Activated CD4-positive, alpha-beta T cell treated with anti-CD3 and anti-CD28 coated beads for 36 hours (primary cell): ENCODE results near the gene CCT4. TPM values are rescaled to one million over a fixed set of nuclear protein-coding genes. Genes with fewer than 3 reads are reported as not detected.
"Not testable (repeated sequence)": the region's sequence is repeated elsewhere in the genome, so short reads cannot be mapped to it uniquely, and the experiment has no call there.

Source experiments
- ATAC-seq: fragments of 200-7000 bp; cut with Tn5 transposase; one replicate; pipeline ENCODE4 v1.10.0; 2021; ENCODE audit warnings: mild to moderate bottlenecking, moderate library complexity
- CTCF ChIA-PET: fragments of 350-600 bp; sonication (Branson Sonifier 250); formaldehyde crosslinking; loops from one replicate; lab custom pipeline; 2021; ENCODE audit warnings: antibody characterized with exemption; lab: Charles Lee
- POLR2A ChIA-PET: fragments of 350-600 bp; sonication (Branson Sonifier 250); formaldehyde crosslinking; loops from one replicate; lab custom pipeline; 2021; ENCODE audit warnings: antibody characterized with exemption, inconsistent platforms; lab: Charles Lee
- DNase-seq: peaks from one replicate; pipeline ENCODE4 v3.0.0-alpha.2; 2020
- H3K27ac Mint-ChIP-seq: one replicate; pipeline ENCODE4 v1.8.0; 2021; ENCODE audit warnings: mixed read lengths
- H3K27me3 Mint-ChIP-seq: one replicate; pipeline ENCODE4 v1.8.0; 2021; ENCODE audit warnings: mixed read lengths
- H3K36me3 Mint-ChIP-seq: one replicate; pipeline ENCODE4 v1.8.0; 2021; ENCODE audit warnings: low read depth, mixed read lengths
- H3K4me1 Mint-ChIP-seq: one replicate; pipeline ENCODE4 v1.8.0; 2021; ENCODE audit warnings: mixed read lengths
- H3K4me3 Mint-ChIP-seq: one replicate; pipeline ENCODE4 v1.8.0; 2021; ENCODE audit warnings: mild to moderate bottlenecking, moderate library complexity, mixed read lengths
- H3K9me3 Mint-ChIP-seq: one replicate; pipeline ENCODE4 v1.8.0; 2021; ENCODE audit warnings: low read depth, mixed read lengths
- intact Hi-C, 2 experiments: fragments of 100-400 bp; cut with DNase I in 1 of 2; cut with micrococcal nuclease in 1 of 2; formaldehyde crosslinking; loops; one replicate each; pipeline versions ENCODE4 v1.14.2 to v1.15.1; 2022 to 2024; cut with DNase I, micrococcal nuclease
- total RNA-seq, 2 experiments: library from RNA; stranded (reverse); gene quantifications; one replicate each; pipeline ENCODE4 v1.2.3, GENCODE V29; 2021

The CCT4 gene
- total RNA-seq, 2 experiments from 2014 or later = 255 to 373 TPM

- POLR2A ChIA-PET = no interaction called here
These were observed 9.7 kb downstream of the CCT4 start for GRCh38 chr2:61878761-61879160.

GRCh38 chr2:61877571-61878245, 10.7 kb downstream of the CCT4 start:
- ATAC-seq = no peak
- Mint-ChIP-seq H3K36me3 (peaks cover 60% of the 10 kb centered on the region), H3K4me1 (peaks cover 2% of the 10 kb centered on the region), H3K27ac (no peak overlapping the region), H3K27me3 (no peaks in the 10 kb centered on the region), H3K4me3 (no peak overlapping the region), H3K9me3 (no peaks in the 10 kb centered on the region)
- CTCF ChIA-PET = interaction anchor here (0.6 kb wide), 2 partner anchors 9 to 18 kb away, joined by 3 to 4 read pairs; no protein-coding TSS in a partner anchor
- DNase-seq = no peak
- POLR2A ChIA-PET = no interaction called here
- intact Hi-C loops = loop anchor here in 1 of 2 experiments (5.0 kb wide), 1 partner anchor 385 kb away; no protein-coding TSS in a partner anchor

More at GRCh38 chr2:61878761-61879160, 9.7 kb downstream of the CCT4 start:
- DNase-seq (no peak), ATAC-seq (no peak)
- Mint-ChIP-seq H3K4me3 (no peak overlapping the region), H3K9me3 (no peaks in the 10 kb centered on the region), H3K27ac (no peak overlapping the region), H3K4me1 (peaks cover 2% of the 10 kb centered on the region), H3K27me3 (no peaks in the 10 kb centered on the region), H3K36me3 (peaks cover 64% of the 10 kb centered on the region)
- intact Hi-C loops = loop anchor here in 1 of 2 experiments (5.0 kb wide), 1 partner anchor 386 kb away; no protein-coding TSS in a partner anchor
- CTCF ChIA-PET = interaction anchor here (0.6 kb wide), 2 partner anchors 19 to 349 kb away, joined by 3 to 4 read pairs; no protein-coding TSS in a partner anchor

DNA sequence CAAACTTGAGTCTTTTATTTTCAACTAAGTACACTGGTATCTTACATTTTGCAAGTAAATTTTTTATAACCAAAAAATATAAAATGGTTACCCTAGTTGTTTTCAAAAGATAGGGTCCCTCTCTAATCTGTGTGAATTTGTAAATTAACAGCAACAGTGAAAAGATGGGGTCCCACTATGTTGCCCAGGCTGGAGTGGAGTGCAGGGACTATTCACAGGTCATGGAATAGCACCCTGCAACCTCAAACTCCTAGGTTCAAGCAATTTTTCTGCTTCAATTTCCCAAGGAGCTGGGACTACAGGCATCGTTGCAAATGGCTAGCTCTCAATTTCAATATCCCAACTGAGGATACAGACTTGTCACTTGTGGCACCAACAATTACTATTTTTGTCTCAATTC, 12.1 kb downstream of the CCT4 start:
- H3K36me3 Mint-ChIP-seq = peaks cover 59% of the 10 kb centered on the region
- CTCF ChIA-PET = no interaction called here
- DNase-seq = no peak
- intact Hi-C loops = loop anchor here in 1 of 2 experiments (5.0 kb wide), 1 partner anchor 384 kb away; no protein-coding TSS in a partner anchor
- H3K27ac Mint-ChIP-seq = no peak overlapping the region
- H3K4me3 Mint-ChIP-seq = no peak overlapping the region
- H3K27me3 Mint-ChIP-seq = no peaks in the 10 kb centered on the region
- H3K9me3 Mint-ChIP-seq = no peaks in the 10 kb centered on the region
- ATAC-seq = no peak
- POLR2A ChIA-PET = no interaction called here
- H3K4me1 Mint-ChIP-seq = peaks cover 2% of the 10 kb centered on the region

GRCh38 chr2:61866482-61867089, 21.9 kb downstream of the CCT4 start:
- ATAC-seq, H3K4me3 Mint-ChIP-seq, H3K9me3 Mint-ChIP-seq, H3K27ac Mint-ChIP-seq, CTCF ChIA-PET, DNase-seq, H3K4me1 Mint-ChIP-seq, intact Hi-C loops, H3K27me3 Mint-ChIP-seq: not testable (repeated sequence)
- peaks cover 70% of the 10 kb centered on the region for H3K36me3 Mint-ChIP-seq
- POLR2A ChIA-PET = interaction anchor here (0.6 kb wide), 2 partner anchors 332 to 1334 kb away, joined by 3 to 4 read pairs; no protein-coding TSS in a partner anchor

- intact Hi-C loops = no loop called here
- Mint-ChIP-seq H3K4me1 (peaks cover 2% of the 10 kb centered on the region), H3K27ac (no peak overlapping the region), H3K27me3 (no peaks in the 10 kb centered on the region), H3K4me3 (no peak overlapping the region), H3K36me3 (peaks cover 51% of the 10 kb centered on the region), H3K9me3 (peaks cover 2% of the 10 kb centered on the region)
- ATAC-seq (no peak), DNase-seq (no peak)
- POLR2A ChIA-PET = interaction anchor here (0.6 to 0.9 kb wide), 2 partner anchors 8 to 165 kb away, joined by 5 to 7 read pairs; partner anchors contain the start of gene FAM161A
- CTCF ChIA-PET = no interaction called here
These were observed 26.4 kb downstream of the CCT4 start for GRCh38 chr2:61862085-61862484.

GRCh38 chr2:61857224-61857623, 31.2 kb downstream of the CCT4 start:
- no peak for ATAC-seq
- ChIA-PET POLR2A (no interaction called here), CTCF (no interaction called here)
- Mint-ChIP-seq H3K4me3 (no peak overlapping the region), H3K4me1 (peaks cover 20% of the 10 kb centered on the region), H3K9me3 (no peaks in the 10 kb centered on the region), H3K27ac (no peak overlapping the region), H3K36me3 (peaks cover 19% of the 10 kb centered on the region), H3K27me3 (no peaks in the 10 kb centered on the region)
- no peak for DNase-seq
- intact Hi-C loops = no loop called here

DNA sequence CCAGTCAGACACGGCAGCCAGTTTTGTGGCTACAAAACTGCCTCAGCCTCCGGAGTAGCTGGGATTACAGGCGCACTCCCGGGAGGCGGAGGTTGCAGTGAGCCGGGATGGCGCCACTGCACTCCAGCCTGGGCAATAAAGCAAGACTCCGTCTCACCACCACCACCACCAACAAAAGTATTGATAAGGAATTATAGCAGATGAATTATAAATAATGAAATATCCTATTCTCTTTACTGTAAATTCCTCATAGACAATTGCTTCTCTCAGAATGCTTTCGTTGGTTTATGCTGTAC, 33.2 kb downstream of the CCT4 start:
- Mint-ChIP-seq H3K27ac (peak overlapping the region; percentile 94), H3K36me3 (peaks cover 11% of the 10 kb centered on the region), H3K4me3 (peak overlapping the region; percentile 99), H3K4me1 (peaks cover 20% of the 10 kb centered on the region), H3K9me3 (no peaks in the 10 kb centered on the region), H3K27me3 (no peaks in the 10 kb centered on the region)
- intact Hi-C loops = loop anchor here (2.0 kb wide), 2 partner anchors 90 to 850 kb away; partner anchors contain the start of gene EHBP1 (in 1 of the 2)
- ATAC-seq (no peak), DNase-seq (no peak)
- POLR2A ChIA-PET = no interaction called here
- CTCF ChIA-PET = interaction anchor here (0.6 kb wide), 1 partner anchor 408 kb away, joined by 4 read pairs; no protein-coding TSS in a partner anchor

DNA sequence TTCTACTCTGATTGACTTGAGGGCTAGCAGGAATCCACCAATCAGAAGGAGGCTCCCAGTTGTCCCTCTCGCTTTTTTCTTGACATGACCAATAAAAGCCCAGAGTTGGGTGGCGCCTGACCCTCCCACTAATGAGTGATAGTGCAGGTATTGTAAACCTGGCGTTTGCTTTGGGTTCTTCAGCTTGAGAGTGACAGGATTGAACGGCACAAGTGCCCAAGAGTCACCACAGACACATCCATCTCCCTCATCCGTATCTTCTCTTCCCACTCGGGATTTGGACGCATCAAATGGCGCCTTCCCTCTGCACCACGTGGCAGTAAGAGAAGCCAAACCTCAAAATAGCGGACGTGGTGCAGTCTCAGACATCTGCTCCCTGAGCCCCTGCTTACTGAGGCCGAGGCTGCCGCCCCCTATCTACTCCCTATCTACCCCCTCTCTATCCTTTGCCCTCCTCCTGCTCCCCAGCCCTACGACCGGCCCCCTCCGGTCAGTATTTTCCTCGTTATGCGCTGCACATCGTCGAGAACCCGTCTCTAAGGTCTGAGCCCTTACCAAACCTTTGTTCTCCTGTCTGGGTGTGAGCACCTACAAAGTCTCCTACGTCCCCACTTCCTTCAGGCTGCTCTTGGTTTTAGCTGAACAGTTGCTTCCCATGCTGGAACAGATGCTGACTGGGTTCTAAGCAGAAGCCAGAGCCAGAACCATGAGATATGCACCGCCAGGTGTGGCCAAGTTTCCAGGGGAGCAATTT, 33.7 kb downstream of the CCT4 start:
- H3K27me3 Mint-ChIP-seq = no peaks in the 10 kb centered on the region
- H3K4me3 Mint-ChIP-seq = peak overlapping the region; percentile 99
- DNase-seq = peak; percentile 93
- intact Hi-C loops = loop anchor here (1.0 to 5.0 kb wide), 13 partner anchors 34 to 972 kb away; partner anchors contain the start of genes CCT4 (in 2 of the 2), PEX13 (in 2 of the 2), XPO1 (in 2 of the 2) and B3GNT2 (in 1 of the 2)
- H3K36me3 Mint-ChIP-seq = peaks cover 7% of the 10 kb centered on the region
- ChIA-PET CTCF (interaction anchor here (0.6 to 1.3 kb wide), 2 partner anchors 316 to 407 kb away, joined by 4 read pairs; partner anchors contain the start of gene XPO1), POLR2A (interaction anchor here (0.8 to 1.1 kb wide), 3 partner anchors 8 to 317 kb away, joined by 3 to 5 read pairs (median 3); partner anchors contain the start of gene XPO1)
- peaks cover 20% of the 10 kb centered on the region for H3K4me1 Mint-ChIP-seq
- no peaks in the 10 kb centered on the region for H3K9me3 Mint-ChIP-seq
- peak overlapping the region; percentile 94 for H3K27ac Mint-ChIP-seq
- ATAC-seq = peak; percentile 94

- CTCF ChIA-PET = interaction anchor here (1.3 kb wide), 1 partner anchor 315 kb away, joined by 4 read pairs; the partner anchor contains the start of gene XPO1
- H3K9me3 Mint-ChIP-seq = no peaks in the 10 kb centered on the region
- DNase-seq (peak; percentile 90), ATAC-seq (peak; percentile 69)
- H3K4me3 Mint-ChIP-seq = peak within 1 kb of the TSS; percentile 99
- POLR2A ChIA-PET = interaction anchor here (0.8 to 1.1 kb wide), 3 partner anchors 9 to 316 kb away, joined by 3 to 5 read pairs (median 3); partner anchors contain the start of gene XPO1
- no peaks in the 10 kb centered on the region for H3K27me3 Mint-ChIP-seq
- peak within 1 kb of the TSS; percentile 94 for H3K27ac Mint-ChIP-seq
- intact Hi-C loops = loop anchor here (1.0 to 5.0 kb wide), 13 partner anchors 34 to 972 kb away; partner anchors contain the start of genes CCT4 (in 2 of the 2), PEX13 (in 2 of the 2), XPO1 (in 2 of the 2) and B3GNT2 (in 1 of the 2)
- peaks cover 20% of the 10 kb centered on the region for H3K4me1 Mint-ChIP-seq
- H3K36me3 Mint-ChIP-seq = peaks cover 7% of the 10 kb centered on the region
These were observed 34.5 kb downstream of the CCT4 start, which contains the start of gene FAM161A for GRCh38 chr2:61853847-61854563. FAM161A (minus strand) TSS chr2:61854060; CDS start chr2:61854041, 19 bp downstream.
